ENCODE data around the gene SYNGR1.
"Not testable (repeated sequence)": the region's sequence is repeated elsewhere in the genome, so short reads cannot be mapped to it uniquely, and the experiment has no call there.

SYNGR1 gene

GRCh38 chr22:39317084-39317774 is 32.6 kb upstream of the SYNGR1 start:
- DNase-seq: peak; percentile 44 to 64

GRCh38 chr22:39317775-39318506 is 31.9 kb upstream of the SYNGR1 start:
- no peak for DNase-seq

GRCh38 chr22:39318507-39319283 is 31.1 kb upstream of the SYNGR1 start:
- DNase-seq: peak in 1 of 2 donors; percentile 41

GRCh38 chr22:39319284-39320022 is 30.3 kb upstream of the SYNGR1 start, which contains the start of gene RPL3:
Gene RPL3 (minus strand): TSS chr22:39319623. CDS start chr22:39319597, 26 bp downstream.
- DNase-seq: peak; percentile 98

- not testable (repeated sequence) for DNase-seq
These were observed 29.2 kb upstream of the SYNGR1 start for GRCh38 chr22:39320616-39321029.

- DNase-seq: no peak
These were observed 24.3 kb upstream of the SYNGR1 start for GRCh38 chr22:39325392-39325932.

GRCh38 chr22:39327995-39328754 is 21.6 kb upstream of the SYNGR1 start:
- no peak for DNase-seq

- DNase-seq: not testable (repeated sequence)
These were observed 19.2 kb upstream of the SYNGR1 start for GRCh38 chr22:39330553-39330952.

GRCh38 chr22:39332441-39333064 is 17.2 kb upstream of the SYNGR1 start:
- no peak for DNase-seq

GRCh38 chr22:39336411-39336810 is 13.4 kb upstream of the SYNGR1 start:
- DNase-seq: no peak

GRCh38 chr22:39339775-39340174 is 10.0 kb upstream of the SYNGR1 start:
- not testable (repeated sequence) for DNase-seq

GRCh38 chr22:39341179-39341578 is 8.6 kb upstream of the SYNGR1 start:
- DNase-seq: no peak

- peak; percentile 64 to 68 for DNase-seq
These were observed 6.3 kb upstream of the SYNGR1 start for GRCh38 chr22:39343259-39344045.

GRCh38 chr22:39344046-39344390 is 5.8 kb upstream of the SYNGR1 start:
- DNase-seq: no peak

GRCh38 chr22:39345231-39345630 is 4.6 kb upstream of the SYNGR1 start:
- DNase-seq: no peak

GRCh38 chr22:39348909-39349505 is 784 bp upstream of the SYNGR1 start:
- peak in 1 of 2 donors; percentile 40 for DNase-seq

- DNase-seq: peak; percentile 25 to 31
These were observed 255 bp upstream of the SYNGR1 start for GRCh38 chr22:39349506-39349966.

GRCh38 chr22:39350757-39351688 is 1.2 kb downstream of the SYNGR1 start:
- DNase-seq: no peak
